ENCODE measurements around the gene MLST8. TPM values are rescaled to one million over a fixed set of nuclear protein-coding genes. Genes with fewer than 3 reads are reported as not detected.
A peak's percentile ranks its signal among the peaks of the same experiment; 100 is the strongest.
"Not testable (repeated sequence)": the region's sequence is repeated elsewhere in the genome, so short reads cannot be mapped to it uniquely, and the experiment has no call there.

Gene MLST8
- total RNA-seq, 1 donor from 2014 or later, result 15.3 TPM

GRCh38 chr16:2189252-2189893, 15.9 kb upstream of the MLST8 start:
- DNase-seq (ENCODE audit: low read depth in 2 of 2), result no peak

GRCh38 chr16:2190002-2190658, 15.1 kb upstream of the MLST8 start:
- DNase-seq (ENCODE audit: low read depth in 2 of 2), result no peak

GRCh38 chr16:2190659-2191445, 14.4 kb upstream of the MLST8 start:
- DNase-seq (ENCODE audit: low read depth in 2 of 2), result no peak

GRCh38 chr16:2191446-2191706, 13.9 kb upstream of the MLST8 start:
- DNase-seq (ENCODE audit: low read depth in 2 of 2), result no peak

- DNase-seq (ENCODE audit: low read depth in 2 of 2), result no peak
These were observed 11.0 kb upstream of the MLST8 start for GRCh38 chr16:2194166-2194834.

GRCh38 chr16:2194852-2195321, 10.4 kb upstream of the MLST8 start:
- DNase-seq (ENCODE audit: low read depth in 2 of 2), result peak; percentile 45 to 63

- no peak for DNase-seq (ENCODE audit: low read depth in 2 of 2)
These were observed 9.7 kb upstream of the MLST8 start for GRCh38 chr16:2195322-2196161.

GRCh38 chr16:2196162-2196980, 8.9 kb upstream of the MLST8 start, which contains the start of gene CASKIN1:
Gene CASKIN1 (minus strand): TSS chr16:2196605. CDS start chr16:2196432, 173 bp downstream.
- peak in 1 of 2 donors; percentile 23 for DNase-seq (ENCODE audit: low read depth in 2 of 2)

GRCh38 chr16:2196981-2197511, 8.2 kb upstream of the MLST8 start:
- no peak for DNase-seq (ENCODE audit: low read depth in 2 of 2)

GRCh38 chr16:2197765-2198164, 7.5 kb upstream of the MLST8 start:
- DNase-seq (ENCODE audit: low read depth in 2 of 2), result no peak

GRCh38 chr16:2198283-2198682, 7.0 kb upstream of the MLST8 start:
- DNase-seq (ENCODE audit: low read depth in 2 of 2), result no peak

- no peak for DNase-seq (ENCODE audit: low read depth in 2 of 2)
These were observed 6.2 kb upstream of the MLST8 start for GRCh38 chr16:2199095-2199494.

- DNase-seq (ENCODE audit: low read depth in 2 of 2), result no peak
These were observed 5.6 kb upstream of the MLST8 start for GRCh38 chr16:2199621-2200139.

GRCh38 chr16:2200313-2200712, 4.9 kb upstream of the MLST8 start:
- DNase-seq (ENCODE audit: low read depth in 2 of 2), result no peak

GRCh38 chr16:2203119-2203688, 2.0 kb upstream of the MLST8 start:
- DNase-seq (ENCODE audit: low read depth in 2 of 2), result not testable (repeated sequence)

GRCh38 chr16:2204416-2205103, 694 bp upstream of the MLST8 start:
- DNase-seq (ENCODE audit: low read depth in 2 of 2), result no peak

- DNase-seq (ENCODE audit: low read depth in 2 of 2), result no peak
These were observed 686 bp downstream of the MLST8 start for GRCh38 chr16:2205967-2206313.

- DNase-seq (ENCODE audit: low read depth in 2 of 2), result no peak
These were observed 1.1 kb downstream of the MLST8 start for GRCh38 chr16:2206420-2206779.

Measured in dermis microvascular lymphatic vessel endothelial cell (primary cell).